ENCODE data around the gene GPSM1. TPM values are rescaled to one million over a fixed set of nuclear protein-coding genes. Genes with fewer than 3 reads are reported as not detected.

GPSM1 gene
- total and polyA plus RNA-seq, 4 donors = 0.11 to 2.9 (median 1.6) TPM

DNA sequence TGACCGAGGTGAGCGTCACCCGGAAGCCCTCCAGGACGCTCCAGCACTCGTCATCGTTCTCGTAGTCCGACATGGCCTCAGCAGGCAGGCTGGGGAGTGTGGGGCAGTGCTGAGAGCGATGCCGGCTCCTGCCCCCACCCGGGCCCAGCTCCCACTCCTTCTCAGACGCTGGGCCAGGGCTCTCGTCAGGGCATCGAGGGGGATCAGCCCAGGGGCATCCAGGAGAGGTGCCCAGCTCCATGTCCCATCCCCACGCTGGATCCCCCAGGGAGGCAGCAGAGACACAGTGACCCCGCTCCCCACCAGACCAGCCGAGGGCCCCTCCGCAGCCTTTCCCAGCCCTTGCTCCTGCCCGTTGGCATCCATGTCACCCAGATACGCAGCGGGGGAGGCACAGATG is 44.7 kb downstream of the GPSM1 start:
- Histone ChIP-seq H3K9ac (ENCODE audit: low read depth in 1 of 2, low read length in 2 of 2) (no peak overlapping the region), H3K4me3 (ENCODE audit: low read depth in 1 of 3, low read length in 3 of 3) (no peak overlapping the region), H3K27ac (ENCODE audit: low read depth in 1 of 2, low read length in 2 of 2) (no peak overlapping the region), H3K36me3 (ENCODE audit: control insufficient read depth in 4 of 4, insufficient read depth in 3 of 4, low read depth in 1 of 4, low read length in 3 of 4) (peaks cover 0 to 1% (median 0%) of the 10 kb centered on the region in 4 donors), H3K9me3 (ENCODE audit: control insufficient read depth in 4 of 4, low read length in 3 of 4) (no peaks in the 10 kb centered on the region), H3K27me3 (ENCODE audit: control insufficient read depth in 4 of 4, insufficient read depth in 4 of 4, low read length in 3 of 4) (no peaks in the 10 kb centered on the region), H3K4me1 (ENCODE audit: control insufficient read depth in 4 of 4, insufficient read depth in 4 of 4, low read length in 3 of 4) (peaks cover 0 to 10% (median 5%) of the 10 kb centered on the region in 4 donors)
- TF ChIP-seq NR2F2 (IDR thresholded peaks at IDR 0.05) (no peak), REST (IDR thresholded peaks at IDR 0.05) (no peak), GABPA (IDR thresholded peaks at IDR 0.05 in 1 of 2, conservative IDR thresholded peaks at IDR 0.05 in 1 of 2) (no peak), YY1 (IDR thresholded peaks at IDR 0.05) (no peak), HNF4A (conservative IDR thresholded peaks at IDR 0.05) (no peak), SP1 (IDR thresholded peaks at IDR 0.05) (no peak), TAF1 (conservative IDR thresholded peaks at IDR 0.05) (no peak)
- TF ChIP-seq, protein P1, sequence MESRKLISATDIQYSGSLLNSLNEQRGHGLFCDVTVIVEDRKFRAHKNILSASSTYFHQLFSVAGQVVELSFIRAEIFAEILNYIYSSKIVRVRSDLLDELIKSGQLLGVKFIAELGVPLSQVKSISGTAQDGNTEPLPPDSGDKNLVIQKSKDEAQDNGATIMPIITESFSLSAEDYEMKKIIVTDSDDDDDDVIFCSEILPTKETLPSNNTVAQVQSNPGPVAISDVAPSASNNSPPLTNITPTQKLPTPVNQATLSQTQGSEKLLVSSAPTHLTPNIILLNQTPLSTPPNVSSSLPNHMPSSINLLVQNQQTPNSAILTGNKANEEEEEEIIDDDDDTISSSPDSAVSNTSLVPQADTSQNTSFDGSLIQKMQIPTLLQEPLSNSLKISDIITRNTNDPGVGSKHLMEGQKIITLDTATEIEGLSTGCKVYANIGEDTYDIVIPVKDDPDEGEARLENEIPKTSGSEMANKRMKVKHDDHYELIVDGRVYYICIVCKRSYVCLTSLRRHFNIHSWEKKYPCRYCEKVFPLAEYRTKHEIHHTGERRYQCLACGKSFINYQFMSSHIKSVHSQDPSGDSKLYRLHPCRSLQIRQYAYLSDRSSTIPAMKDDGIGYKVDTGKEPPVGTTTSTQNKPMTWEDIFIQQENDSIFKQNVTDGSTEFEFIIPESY (IDR thresholded peaks at IDR 0.05) = no peak
- no peak for DNase-seq (ENCODE audit: low spot score)
- WGBS = 93% methylated on average over 21 of the region's 21 CpGs

- 26% methylated on average over 21 of the region's 21 CpGs for WGBS
- DNase-seq (ENCODE audit: low spot score) = peak; percentile 66
- H3K4me1 ChIP-seq (ENCODE audit: control insufficient read depth in 4 of 4, insufficient read depth in 4 of 4, low read length in 3 of 4) = peaks cover 0 to 11% (median 6%) of the 10 kb centered on the region in 4 donors
Measured at GRCh38 chr9:136372561-136373299, 45.4 kb downstream of the GPSM1 start.

More at GRCh38 chr9:136372561-136373299, 45.4 kb downstream of the GPSM1 start:
- H3K9me3 ChIP-seq (ENCODE audit: control insufficient read depth in 4 of 4, low read length in 3 of 4) = no peaks in the 10 kb centered on the region
- H3K4me3 ChIP-seq (ENCODE audit: low read depth in 1 of 3, low read length in 3 of 3) = peak overlapping the region in 1 of 3 donors; percentile 8
- H3K27ac ChIP-seq (ENCODE audit: low read depth in 1 of 2, low read length in 2 of 2) = peak overlapping the region; percentile 23 to 41
- peaks cover 0 to 1% (median 0%) of the 10 kb centered on the region in 4 donors for H3K36me3 ChIP-seq (ENCODE audit: control insufficient read depth in 4 of 4, insufficient read depth in 3 of 4, low read depth in 1 of 4, low read length in 3 of 4)
- no peaks in the 10 kb centered on the region for H3K27me3 ChIP-seq (ENCODE audit: control insufficient read depth in 4 of 4, insufficient read depth in 4 of 4, low read length in 3 of 4)
- no peak overlapping the region for H3K9ac ChIP-seq (ENCODE audit: low read depth in 1 of 2, low read length in 2 of 2)
- TF ChIP-seq FOXA2 (IDR thresholded peaks at IDR 0.05) (no peak), FOXA1 (IDR thresholded peaks at IDR 0.05) (no peak), RAD21 (IDR thresholded peaks at IDR 0.05) (no peak), RXRA (IDR thresholded peaks at IDR 0.05) (peak in 1 of 2 donors; percentile 31), TAF1 (conservative IDR thresholded peaks at IDR 0.05) (no peak)

Measured in liver (tissue), 9 donors.